ENCODE results near the gene KRT39. TPM values are rescaled to one million over a fixed set of nuclear protein-coding genes. Genes with fewer than 3 reads are reported as not detected.
A peak's percentile ranks its signal among the peaks of the same experiment; 100 is the strongest.

KRT39 gene
- total and polyA plus RNA-seq, 2 of the 13 experiments (the other 11 are each of a cell fraction or from before 2014, with no cell fraction given), result 0.07 to 1.2 TPM

DNA sequence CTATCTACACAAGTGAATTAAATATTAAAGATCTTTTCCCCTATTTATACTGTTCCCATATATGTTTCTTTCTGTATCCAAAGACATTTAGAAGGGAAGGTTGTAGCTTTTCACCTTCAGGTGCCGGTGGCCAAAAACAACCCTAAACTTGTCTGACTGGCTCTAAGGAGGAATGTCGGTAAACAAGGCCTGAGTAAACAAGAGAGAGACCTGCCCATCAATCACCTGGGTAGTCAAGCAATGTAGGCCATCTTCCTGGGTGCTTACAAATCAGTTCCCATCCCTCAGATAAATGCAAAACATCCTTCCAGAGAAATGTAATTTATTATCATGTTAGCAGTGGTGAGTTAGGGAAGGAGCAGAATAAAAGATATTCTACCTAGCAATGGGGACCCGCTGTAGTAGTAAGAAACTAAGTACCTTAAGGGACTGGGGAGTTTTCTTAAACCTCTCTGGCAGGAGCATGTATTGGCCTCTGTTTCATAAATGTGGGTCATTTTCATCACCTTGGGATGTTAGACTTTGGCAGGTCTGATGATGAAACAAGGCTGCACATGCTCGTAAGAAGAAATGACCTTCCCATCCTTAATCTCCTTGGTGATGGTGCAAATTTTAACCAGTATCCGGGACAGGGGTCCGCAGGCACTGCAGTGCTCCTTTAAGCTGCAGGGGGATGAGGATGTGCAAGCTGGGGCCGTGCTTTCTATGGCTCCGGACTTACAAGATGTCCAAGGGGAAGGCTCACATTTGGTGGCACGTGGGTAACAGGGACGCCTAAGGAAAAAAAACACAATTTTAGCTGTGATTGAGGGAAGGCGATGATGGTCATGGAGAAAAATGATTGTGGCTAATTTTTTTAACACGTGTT lies 8.4 kb downstream of the KRT39 start (continued):
- peak; percentile 97 for TF ChIP-seq FOXP4 (CRISPR knock-in tag; IDR thresholded peaks at IDR 0.05)
- no peak for TF ChIP-seq JDP2 (CRISPR knock-in tag; IDR thresholded peaks at IDR 0.05; ENCODE audit: borderline replicate concordance)
- TF ChIP-seq, protein P1, sequence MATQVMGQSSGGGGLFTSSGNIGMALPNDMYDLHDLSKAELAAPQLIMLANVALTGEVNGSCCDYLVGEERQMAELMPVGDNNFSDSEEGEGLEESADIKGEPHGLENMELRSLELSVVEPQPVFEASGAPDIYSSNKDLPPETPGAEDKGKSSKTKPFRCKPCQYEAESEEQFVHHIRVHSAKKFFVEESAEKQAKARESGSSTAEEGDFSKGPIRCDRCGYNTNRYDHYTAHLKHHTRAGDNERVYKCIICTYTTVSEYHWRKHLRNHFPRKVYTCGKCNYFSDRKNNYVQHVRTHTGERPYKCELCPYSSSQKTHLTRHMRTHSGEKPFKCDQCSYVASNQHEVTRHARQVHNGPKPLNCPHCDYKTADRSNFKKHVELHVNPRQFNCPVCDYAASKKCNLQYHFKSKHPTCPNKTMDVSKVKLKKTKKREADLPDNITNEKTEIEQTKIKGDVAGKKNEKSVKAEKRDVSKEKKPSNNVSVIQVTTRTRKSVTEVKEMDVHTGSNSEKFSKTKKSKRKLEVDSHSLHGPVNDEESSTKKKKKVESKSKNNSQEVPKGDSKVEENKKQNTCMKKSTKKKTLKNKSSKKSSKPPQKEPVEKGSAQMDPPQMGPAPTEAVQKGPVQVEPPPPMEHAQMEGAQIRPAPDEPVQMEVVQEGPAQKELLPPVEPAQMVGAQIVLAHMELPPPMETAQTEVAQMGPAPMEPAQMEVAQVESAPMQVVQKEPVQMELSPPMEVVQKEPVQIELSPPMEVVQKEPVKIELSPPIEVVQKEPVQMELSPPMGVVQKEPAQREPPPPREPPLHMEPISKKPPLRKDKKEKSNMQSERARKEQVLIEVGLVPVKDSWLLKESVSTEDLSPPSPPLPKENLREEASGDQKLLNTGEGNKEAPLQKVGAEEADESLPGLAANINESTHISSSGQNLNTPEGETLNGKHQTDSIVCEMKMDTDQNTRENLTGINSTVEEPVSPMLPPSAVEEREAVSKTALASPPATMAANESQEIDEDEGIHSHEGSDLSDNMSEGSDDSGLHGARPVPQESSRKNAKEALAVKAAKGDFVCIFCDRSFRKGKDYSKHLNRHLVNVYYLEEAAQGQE (IDR thresholded peaks at IDR 0.05; ENCODE audit: borderline replicate concordance in 1 of 2, low read depth in 1 of 2, low read length in 2 of 2), result 0 out of 4 replicates have a peak, but pooled peaks of 1 of the 2 experiments have one; percentile 27
- TF ChIP-seq RBAK (CRISPR knock-in tag; IDR thresholded peaks at IDR 0.05), result no peak
- TF ChIP-seq SMARCE1 (IDR thresholded peaks at IDR 0.05; ENCODE audit: borderline replicate concordance), result no peak
- peak; percentile 87; the same call in 1 of the 2 replicates for TF ChIP-seq KDM1A (CRISPR knock-in tag; IDR thresholded peaks at IDR 0.05)
- TF ChIP-seq MEIS2 (CRISPR knock-in tag; IDR thresholded peaks at IDR 0.05), result peak; percentile 100
- TF ChIP-seq NCOA2 (CRISPR knock-in tag; IDR thresholded peaks at IDR 0.05), result peak; percentile 91
- no peak for TF ChIP-seq KLF16 (CRISPR knock-in tag; IDR thresholded peaks at IDR 0.05)
- peak; percentile 20; the same call in 1 of the 2 replicates for TF ChIP-seq ZSCAN22 (CRISPR knock-in tag; IDR thresholded peaks at IDR 0.05)
- no peak for TF ChIP-seq CREB1 (IDR thresholded peaks at IDR 0.05)
- 0 out of 2 replicates have a peak, but pooled peaks have one; percentile 29 for TF ChIP-seq CREB1 (CRISPR knock-in tag; IDR thresholded peaks at IDR 0.05)
- TF ChIP-seq TCF7 (IDR thresholded peaks at IDR 0.05; ENCODE audit: low read depth), result peak; percentile 86
- TF ChIP-seq ZNF816 (CRISPR knock-in tag; IDR thresholded peaks at IDR 0.05; ENCODE audit: borderline replicate concordance), result peak; percentile 60; the same call in 1 of the 2 replicates
- TF ChIP-seq SRSF4 (IDR thresholded peaks at IDR 0.05; ENCODE audit: low read depth, low read length, poor library complexity, severe bottlenecking), result no peak
- peak; percentile 94; the same call in 1 of the 2 replicates for TF ChIP-seq RCOR2 (CRISPR knock-in tag; IDR thresholded peaks at IDR 0.05)
- TF ChIP-seq SALL1 (CRISPR knock-in tag; IDR thresholded peaks at IDR 0.05), result peak; percentile 56; the same call in 1 of the 2 replicates
- no peak for TF ChIP-seq ZNF329 (CRISPR knock-in tag; IDR thresholded peaks at IDR 0.05; ENCODE audit: low read depth)
- TF ChIP-seq YEATS4 (CRISPR knock-in tag; IDR thresholded peaks at IDR 0.05; ENCODE audit: borderline replicate concordance), result peak; percentile 55; the same call in 1 of the 2 replicates
- TF ChIP-seq ZNF224 (CRISPR knock-in tag; IDR thresholded peaks at IDR 0.05), result no peak
- peak; percentile 98 for TF ChIP-seq TEAD3 (CRISPR knock-in tag; optimal IDR thresholded peaks at IDR 0.05; ENCODE audit: borderline replicate concordance)
- no peak for TF ChIP-seq TP53 (CRISPR knock-in tag; conservative IDR thresholded peaks at IDR 0.05)
- peak; percentile 92 for TF ChIP-seq RXRB (CRISPR knock-in tag; IDR thresholded peaks at IDR 0.05; ENCODE audit: borderline replicate concordance)
- no peak for TF ChIP-seq SOX6 (IDR thresholded peaks at IDR 0.05)
- peak; percentile 44 for TF ChIP-seq SOX6 (CRISPR knock-in tag; IDR thresholded peaks at IDR 0.05)

Data from HepG2 (cell line).